ENCODE data around the gene IGFL4. TPM values are rescaled to one million over a fixed set of nuclear protein-coding genes. Genes with fewer than 3 reads are reported as not detected.
A peak's percentile ranks its signal among the peaks of the same experiment; 100 is the strongest.

The IGFL4 gene
- total and polyA plus RNA-seq, 10 of the 15 experiments (the other 5 are each of a cell fraction or from before 2014, with no cell fraction given) = not detected

DNA sequence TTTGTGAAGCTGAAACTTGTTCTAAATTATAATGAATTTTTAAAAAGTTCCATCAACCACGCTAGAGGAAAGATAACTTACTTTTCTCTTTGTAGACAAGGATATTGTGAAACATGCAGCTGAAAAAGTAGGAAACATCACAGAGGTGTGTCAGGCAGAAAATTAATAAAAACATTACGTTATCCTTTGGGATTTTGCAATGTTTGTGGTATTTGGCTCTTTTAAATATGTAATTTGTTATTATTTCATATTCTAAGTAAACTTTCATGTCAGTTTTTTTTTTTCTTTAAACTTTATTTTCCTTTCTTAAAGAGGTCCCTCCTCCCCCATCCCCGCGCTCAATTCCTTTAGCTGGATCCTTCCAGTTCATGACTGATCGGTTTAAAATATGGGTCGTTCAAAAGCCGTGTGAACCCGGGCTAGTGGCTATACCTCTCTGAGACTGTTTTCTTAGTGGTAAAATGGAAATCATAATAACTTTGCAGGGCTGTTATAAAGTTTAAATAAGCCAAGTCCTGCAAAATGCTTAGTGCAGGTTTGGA, 46.3 kb downstream of the IGFL4 start:
- intact Hi-C loops (cut with micrococcal nuclease; ENCODE audit: unreplicated experiment) (loop anchor here (10.0 kb wide), 1 partner anchor 180 kb away; the partner anchor contains the start of gene RSPH6A), in situ Hi-C loops (cut with MboI) (no loop called here)
- ChIA-PET CTCF (interaction anchor here (0.7 to 3.7 kb wide), 11 partner anchors 16 to 668 kb away, joined by 3 to 12 read pairs (median 5); partner anchors contain the start of gene SIX5), RAD21 (ENCODE audit: unreplicated experiment) (interaction anchor here (1.0 to 2.0 kb wide), 4 partner anchors 109 to 177 kb away, joined by 3 to 14 read pairs (median 6); partner anchors contain the start of genes FOXA3, IRF2BP1 and SYMPK), SMC1A (ENCODE audit: uncharacterized antibody, unreplicated experiment) (interaction anchor here (1.0 kb wide), 3 partner anchors 11 to 108 kb away, joined by 3 to 4 read pairs (median 3); partner anchors contain the start of genes IRF2BP1 and MYPOP), POLR2A (interaction anchor here (0.9 to 2.7 kb wide), 8 partner anchors 23 to 606 kb away, joined by 3 to 10 read pairs (median 6); partner anchors contain the start of genes IRF2BP1, MYPOP, SIX5 and SYMPK)
- Histone ChIP-seq H3K4me3 (peak overlapping the region; percentile 60), H3K4me2 (ENCODE audit: control insufficient read depth, insufficient read depth) (peak overlapping the region; percentile 49), H3K36me3 (ENCODE audit: control insufficient read depth in 2 of 2, insufficient read depth in 2 of 2, low read length in 1 of 2) (no peaks in the 10 kb centered on the region), H4K20me1 (ENCODE audit: control insufficient read depth, insufficient read depth) (no peaks in the 10 kb centered on the region), H3K9me3 (replicated peaks; ENCODE audit: control insufficient read depth, insufficient read depth, low read length) (no peaks in the 10 kb centered on the region; the same call in 2 of the 3 replicates), H3K27ac (ENCODE audit: control insufficient read depth, insufficient read depth) (no peak overlapping the region), H3K27me3 (replicated peaks in 1 of 2; ENCODE audit: control insufficient read depth in 2 of 2, insufficient read depth in 2 of 2, low read length in 1 of 2) (no peaks in the 10 kb centered on the region), H3K79me2 (ENCODE audit: control insufficient read depth, insufficient read depth, low read length) (peaks cover 9% of the 10 kb centered on the region), H2AFZ (ENCODE audit: control insufficient read depth, low read depth, low read length) (peak overlapping the region; percentile 97), H3K9ac (ENCODE audit: control insufficient read depth, insufficient read depth, low read length) (peak overlapping the region; percentile 45), H3K4me1 (ENCODE audit: control insufficient read depth, insufficient read depth, low read length) (peaks cover 4% of the 10 kb centered on the region; the same call in 1 of the 2 replicates)
- peak; percentile 23 for ATAC-seq
- FAIRE-seq = peak; percentile 18
- WGBS (ENCODE audit: insufficient coverage, insufficient replicate concordance, low lambda C conversion rate, missing lambda C conversion rate) = under 1% methylated on average over 8 of the region's 8 CpGs
- BruUV-seq (replicated peaks) = no TSS peak
- no peak for DNase-seq (ENCODE audit: low read depth, low spot score)
- TF ChIP-seq CREM (IDR thresholded peaks at IDR 0.05; ENCODE audit: low read depth) = no peak
- TF ChIP-seq SREBF2 (IDR thresholded peaks at IDR 0.05; ENCODE audit: low read length) = no peak
- no peak for TF ChIP-seq ATF3 (IDR thresholded peaks at IDR 0.05; ENCODE audit: borderline replicate concordance, extremely low read depth, low read depth, low read length)
- TF ChIP-seq ATF2 (IDR thresholded peaks at IDR 0.05; ENCODE audit: low read length) = no peak
- TF ChIP-seq, protein P1, sequence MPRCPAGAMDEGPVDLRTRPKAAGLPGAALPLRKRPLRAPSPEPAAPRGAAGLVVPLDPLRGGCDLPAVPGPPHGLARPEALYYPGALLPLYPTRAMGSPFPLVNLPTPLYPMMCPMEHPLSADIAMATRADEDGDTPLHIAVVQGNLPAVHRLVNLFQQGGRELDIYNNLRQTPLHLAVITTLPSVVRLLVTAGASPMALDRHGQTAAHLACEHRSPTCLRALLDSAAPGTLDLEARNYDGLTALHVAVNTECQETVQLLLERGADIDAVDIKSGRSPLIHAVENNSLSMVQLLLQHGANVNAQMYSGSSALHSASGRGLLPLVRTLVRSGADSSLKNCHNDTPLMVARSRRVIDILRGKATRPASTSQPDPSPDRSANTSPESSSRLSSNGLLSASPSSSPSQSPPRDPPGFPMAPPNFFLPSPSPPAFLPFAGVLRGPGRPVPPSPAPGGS (IDR thresholded peaks at IDR 0.05; ENCODE audit: borderline replicate concordance, insufficient read depth, low read depth, low read length, poor library complexity, severe bottlenecking) = no peak
- no peak for TF ChIP-seq MLLT1 (IDR thresholded peaks at IDR 0.05)
- TF ChIP-seq NBN (IDR thresholded peaks at IDR 0.05) = no peak
- no peak for TF ChIP-seq MXI1 (IDR thresholded peaks at IDR 0.05; ENCODE audit: low read depth, low read length)
- no peak for TF ChIP-seq GABPA (IDR thresholded peaks at IDR 0.05; ENCODE audit: low read depth)
- TF ChIP-seq, protein P2, sequence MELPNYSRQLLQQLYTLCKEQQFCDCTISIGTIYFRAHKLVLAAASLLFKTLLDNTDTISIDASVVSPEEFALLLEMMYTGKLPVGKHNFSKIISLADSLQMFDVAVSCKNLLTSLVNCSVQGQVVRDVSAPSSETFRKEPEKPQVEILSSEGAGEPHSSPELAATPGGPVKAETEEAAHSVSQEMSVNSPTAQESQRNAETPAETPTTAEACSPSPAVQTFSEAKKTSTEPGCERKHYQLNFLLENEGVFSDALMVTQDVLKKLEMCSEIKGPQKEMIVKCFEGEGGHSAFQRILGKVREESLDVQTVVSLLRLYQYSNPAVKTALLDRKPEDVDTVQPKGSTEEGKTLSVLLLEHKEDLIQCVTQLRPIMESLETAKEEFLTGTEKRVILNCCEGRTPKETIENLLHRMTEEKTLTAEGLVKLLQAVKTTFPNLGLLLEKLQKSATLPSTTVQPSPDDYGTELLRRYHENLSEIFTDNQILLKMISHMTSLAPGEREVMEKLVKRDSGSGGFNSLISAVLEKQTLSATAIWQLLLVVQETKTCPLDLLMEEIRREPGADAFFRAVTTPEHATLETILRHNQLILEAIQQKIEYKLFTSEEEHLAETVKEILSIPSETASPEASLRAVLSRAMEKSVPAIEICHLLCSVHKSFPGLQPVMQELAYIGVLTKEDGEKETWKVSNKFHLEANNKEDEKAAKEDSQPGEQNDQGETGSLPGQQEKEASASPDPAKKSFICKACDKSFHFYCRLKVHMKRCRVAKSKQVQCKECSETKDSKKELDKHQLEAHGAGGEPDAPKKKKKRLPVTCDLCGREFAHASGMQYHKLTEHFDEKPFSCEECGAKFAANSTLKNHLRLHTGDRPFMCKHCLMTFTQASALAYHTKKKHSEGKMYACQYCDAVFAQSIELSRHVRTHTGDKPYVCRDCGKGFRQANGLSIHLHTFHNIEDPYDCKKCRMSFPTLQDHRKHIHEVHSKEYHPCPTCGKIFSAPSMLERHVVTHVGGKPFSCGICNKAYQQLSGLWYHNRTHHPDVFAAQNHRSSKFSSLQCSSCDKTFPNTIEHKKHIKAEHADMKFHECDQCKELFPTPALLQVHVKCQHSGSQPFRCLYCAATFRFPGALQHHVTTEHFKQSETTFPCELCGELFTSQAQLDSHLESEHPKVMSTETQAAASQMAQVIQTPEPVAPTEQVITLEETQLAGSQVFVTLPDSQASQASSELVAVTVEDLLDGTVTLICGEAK (IDR thresholded peaks at IDR 0.05; ENCODE audit: borderline replicate concordance) = no peak
- no peak for TF ChIP-seq MEF2A (IDR thresholded peaks at IDR 0.05; ENCODE audit: insufficient read depth, low read depth, low read length)
- no peak for TF ChIP-seq TAF1 (IDR thresholded peaks at IDR 0.05; ENCODE audit: borderline replicate concordance, low read depth, low read length)
- no peak for TF ChIP-seq SMC3 (IDR thresholded peaks at IDR 0.05; ENCODE audit: borderline replicate concordance, low read length)
- no peak for TF ChIP-seq NR2C2 (IDR thresholded peaks at IDR 0.05; ENCODE audit: borderline replicate concordance, control insufficient read depth, insufficient read length, low read depth)

Measured in GM12878 (cell line).